Adrenal gland (tissue), 12 donors: ENCODE data around the gene COL19A1. TPM values are rescaled to one million over a fixed set of nuclear protein-coding genes. Genes with fewer than 3 reads are reported as not detected.

Experiments
- DNase-seq, 7 donors: peaks; one replicate each; pipeline ENCODE4 v3.0.0-alpha.2; 2019 to 2020
- H3K27ac ChIP-seq, 5 donors: fragments of 200-600 bp; sonication (generic) in 4 of 5; 1 replicate in 3 of 5; 2 replicates in 2 of 5; pipeline versions ENCODE4 v1.5.1 to v1.8.0; 2016 to 2020; ENCODE audit warnings: mild to moderate bottlenecking in 1 of 5
- H3K27me3 ChIP-seq: fragments of 200-600 bp; 2 replicates; pipeline ENCODE4 v1.8.0; 2021
- H3K36me3 ChIP-seq, 2 donors: fragments of 200-600 bp; replicated peaks in 1 of 2; 1 replicate in 1 of 2; 2 replicates in 1 of 2; pipeline versions ENCODE4 v1.5.1 to v1.8.0; 2018 to 2022
- H3K4me1 ChIP-seq, 2 donors: fragments of 200-600 bp; replicated peaks in 1 of 2; 1 replicate in 1 of 2; 2 replicates in 1 of 2; pipeline versions ENCODE4 v1.5.1 to v1.8.0; 2018 to 2021
- H3K4me3 ChIP-seq, 4 donors: fragments of 200-600 bp; sonication (generic) in 3 of 4; one replicate each; pipeline ENCODE4 v1.5.1; 2016 to 2018
- H3K9me3 ChIP-seq, 3 donors: fragments of 200-600 bp; sonication (generic) in 1 of 3; replicated peaks in 1 of 3; 1 replicate in 2 of 3; 2 replicates in 1 of 3; pipeline versions ENCODE4 v1.5.1 to v1.8.0; 2016 to 2021
- CTCF ChIP-seq, 6 experiments: fragments of 450-650 bp in 4 of 6; fragments of 200-600 bp in 2 of 6; sonication (generic) in 1 of 6; IDR thresholded peaks; 1 replicate in 5 of 6; 2 replicates in 1 of 6; pipeline versions ENCODE4 v1.5.1 to v1.8.0; 2016 to 2021; ENCODE audit warnings: antibody characterized with exemption in 6 of 6, mild to moderate bottlenecking in 2 of 6, moderate library complexity in 1 of 6
- POLR2A ChIP-seq, 2 donors: fragments of 450-650 bp; IDR thresholded peaks; one replicate each; pipeline ENCODE4 v1.6.1; 2017; ENCODE audit warnings: antibody characterized with exemption in 2 of 2, mild to moderate bottlenecking in 2 of 2, moderate library complexity in 1 of 2
- WGBS, 4 donors: extraction: QIAGEN DNeasy Blood & Tissue Kit in 2 of 4; methylation state at CpG; one replicate each; pipeline versions ENCODE4 v1.1.5 to v1.1.7; 2013 to 2017; 5-methylcytosine and 5-hydroxymethylcytosine counted together
- intact Hi-C, 2 donors: fragments of 100-400 bp; cut with DNase I; formaldehyde crosslinking; loops; one replicate each; pipeline versions ENCODE4 v1.14.1 to v1.15.0; 2022 to 2023
- polyA plus RNA-seq, 3 donors: library from polyadenylated mRNA; stranded (reverse); fragments of 200-250 nt in 2 of 3; fragments of 350-450 nt in 1 of 3; fragmentation: Illumina TruSeq in 1 of 3; extraction: RNeasy Lipid Tissue Mini Kit (QIAGEN cat#74804) in 1 of 3; gene quantifications; one replicate each; pipeline ENCODE4 v1.2.3, GENCODE V29; 2013 to 2014
- total RNA-seq, 9 donors: library from RNA; depleted of rRNA in 4 of 9; stranded (reverse); fragments of >200 nt in 4 of 9; fragments of 120-200 nt in 1 of 9; fragmentation: NEBNext Ultra II Directional in 1 of 9; extraction: Animal tissue kit (Norgen Biotek cat#: 25700) in 1 of 9; gene quantifications; one replicate each; pipeline versions ENCODE4 v1.1.0 to v1.2.4, GENCODE V29; 2013 to 2023
- donor health status: healthy with polysubstance abuse.
- donor health status: Bipolar disorder and iron deficiency.
- donor health status: DM: yes; HTN: yes; CAD: no.
- donor health status: DM: no; HTN: no; CAD: no.
- donor health status: DM: no; HTN: no; CAD: no.
- donor health status: DM: yes; HTN: yes; CAD: no.

The COL19A1 gene
- total and polyA plus RNA-seq, 12 donors, result under 0.01 to 0.32 (median 0.11) TPM; not detected in 5

DNA sequence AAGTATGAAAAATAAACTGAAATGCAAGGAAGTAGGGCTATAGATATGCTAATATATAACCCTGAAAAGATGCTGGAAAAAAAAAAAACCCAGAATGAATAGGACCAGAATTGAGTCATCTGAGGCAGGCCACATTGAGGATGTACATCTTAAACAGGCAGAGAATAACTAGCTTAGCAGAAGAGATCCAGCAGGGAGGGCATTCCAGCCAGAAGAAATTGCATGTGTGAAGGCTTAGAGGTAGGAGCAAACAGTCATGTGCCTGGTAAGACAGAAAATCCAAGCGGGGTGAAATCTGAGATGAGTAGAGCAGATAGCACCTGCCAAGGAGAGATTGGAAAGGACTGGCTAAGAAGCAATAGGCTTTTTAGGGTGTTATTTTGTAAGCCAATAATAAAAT is 2.6 kb downstream of the COL19A1 start:
- Histone ChIP-seq H3K4me1 (peaks cover 0 to 10% of the 10 kb centered on the region in 2 donors), H3K27me3 (no peaks in the 10 kb centered on the region), H3K36me3 (no peaks in the 10 kb centered on the region), H3K4me3 (no peak overlapping the region), H3K27ac (no peak overlapping the region), H3K9me3 (no peaks in the 10 kb centered on the region)
- intact Hi-C loops, result no loop called here
- TF ChIP-seq CTCF (IDR thresholded peaks at IDR 0.05), result no peak
- TF ChIP-seq POLR2A (IDR thresholded peaks at IDR 0.05), result no peak
- DNase-seq, result no peak
- 80 to 100% (median 92%) methylated on average over 1 of the region's 1 CpG for WGBS, 4 donors

GRCh38 chr6:69871107-69871506 is 4.8 kb downstream of the COL19A1 start:
- no peak for TF ChIP-seq POLR2A (IDR thresholded peaks at IDR 0.05)
- TF ChIP-seq CTCF (IDR thresholded peaks at IDR 0.05), result no peak
- WGBS, 4 donors, result 87 to 90% (median 88%) methylated on average over 2 of the region's 2 CpGs
- Histone ChIP-seq H3K27me3 (no peaks in the 10 kb centered on the region), H3K4me1 (peaks cover 0 to 9% of the 10 kb centered on the region in 2 donors), H3K36me3 (no peaks in the 10 kb centered on the region), H3K27ac (no peak overlapping the region), H3K4me3 (no peak overlapping the region), H3K9me3 (no peaks in the 10 kb centered on the region)
- no peak for DNase-seq
- intact Hi-C loops, result no loop called here

- 78 to 92% (median 80%) methylated on average over 2 of the region's 2 CpGs for WGBS, 4 donors
- no peak overlapping the region for H3K27ac ChIP-seq
- intact Hi-C loops, result no loop called here
- no peaks in the 10 kb centered on the region for H3K9me3 ChIP-seq
- no peak for DNase-seq
- no peaks in the 10 kb centered on the region for H3K27me3 ChIP-seq
- no peaks in the 10 kb centered on the region for H3K36me3 ChIP-seq
- no peaks in the 10 kb centered on the region for H3K4me1 ChIP-seq
- TF ChIP-seq POLR2A (IDR thresholded peaks at IDR 0.05), result no peak
- TF ChIP-seq CTCF (IDR thresholded peaks at IDR 0.05), result no peak
- no peak overlapping the region for H3K4me3 ChIP-seq
Observed at GRCh38 chr6:69873291-69873690, 6.9 kb downstream of the COL19A1 start.

DNA sequence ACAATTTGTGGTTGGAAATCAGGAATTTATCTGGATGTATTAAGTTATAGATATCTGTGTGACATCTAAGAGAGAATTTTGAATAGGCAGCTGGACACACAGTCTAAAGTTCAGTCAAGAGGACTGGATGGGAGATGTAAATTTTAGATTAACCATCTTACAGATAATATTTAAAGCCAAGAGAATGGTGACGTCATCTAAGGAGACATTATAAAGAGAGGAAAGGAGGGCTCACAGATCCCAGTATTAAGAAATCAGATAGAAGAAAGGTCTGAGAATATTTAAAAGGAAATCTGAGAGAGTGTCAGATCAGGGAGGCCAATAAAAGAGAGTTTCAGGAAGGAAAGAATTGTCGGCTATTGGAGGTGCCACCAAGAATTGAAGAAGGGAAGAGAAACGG is 9.4 kb downstream of the COL19A1 start:
- Histone ChIP-seq H3K9me3 (no peaks in the 10 kb centered on the region), H3K27me3 (no peaks in the 10 kb centered on the region), H3K36me3 (no peaks in the 10 kb centered on the region), H3K4me3 (no peak overlapping the region), H3K27ac (no peak overlapping the region), H3K4me1 (no peaks in the 10 kb centered on the region)
- intact Hi-C loops, result no loop called here
- 70 to 90% (median 83%) methylated on average over 3 of the region's 3 CpGs for WGBS, 4 donors
- TF ChIP-seq POLR2A (IDR thresholded peaks at IDR 0.05), result no peak
- DNase-seq, result no peak

DNA sequence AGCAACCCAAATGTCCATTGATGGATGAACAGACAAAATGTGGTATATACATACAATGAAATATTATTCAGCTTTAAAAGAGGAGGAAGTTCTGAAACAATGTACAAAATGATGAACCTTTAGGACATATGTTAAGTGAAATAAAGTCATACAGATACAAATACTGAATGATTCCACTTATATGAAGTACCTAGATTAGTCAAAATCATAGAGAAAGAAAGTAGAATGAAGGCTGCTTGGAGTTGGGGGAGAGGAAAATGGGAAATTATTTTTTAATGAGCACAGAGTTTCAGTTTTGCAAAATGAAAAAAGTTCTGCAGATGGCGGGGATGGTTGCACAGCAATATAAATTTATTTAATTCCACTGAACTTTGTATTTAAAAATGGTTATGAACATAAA is 12.4 kb downstream of the COL19A1 start:
- intact Hi-C loops, result no loop called here
- TF ChIP-seq CTCF (IDR thresholded peaks at IDR 0.05) (no peak), POLR2A (IDR thresholded peaks at IDR 0.05) (no peak)
- 93 to 100% (median 95%) methylated on average over 1 of the region's 1 CpG for WGBS, 4 donors
- no peak for DNase-seq
- Histone ChIP-seq H3K27me3 (no peaks in the 10 kb centered on the region), H3K9me3 (no peaks in the 10 kb centered on the region), H3K4me3 (no peak overlapping the region), H3K27ac (no peak overlapping the region), H3K36me3 (no peaks in the 10 kb centered on the region), H3K4me1 (no peaks in the 10 kb centered on the region)
